GM23338 (cell line): ENCODE measurements around the gene HAGH. TPM values are rescaled to one million over a fixed set of nuclear protein-coding genes. Genes with fewer than 3 reads are reported as not detected.

Experiments used
- ATAC-seq: fragments of 200-7000 bp; cut with Tn5 transposase; 3 replicates; pipeline ENCODE4 v1.9.1; 2020
- DNase-seq: peaks from one replicate; pipeline ENCODE4 v3.0.0-alpha.2; 2015; ENCODE audit warnings: low spot score
- H2AFZ ChIP-seq: fragments of 200-600 bp; sonication (generic); 2 replicates; pipeline ENCODE4 v1.8.0; 2016; ENCODE audit warnings: antibody characterized with exemption, mild to moderate bottlenecking, moderate library complexity
- H3F3A ChIP-seq: fragments of 200-600 bp; sonication (generic); replicated peaks from 2 replicates; pipeline ENCODE4 v1.8.0; 2017; ENCODE audit warnings: antibody characterized with exemption, mixed run types, low read depth
- H3K27ac ChIP-seq: fragments of 200-600 bp; sonication (generic); 2 replicates; pipeline ENCODE4 v1.6.1; 2016; ENCODE audit warnings: low read depth
- H3K27me3 ChIP-seq: fragments of 200-600 bp; sonication (generic); 2 replicates; pipeline ENCODE4 v1.8.0; 2016; ENCODE audit warnings: mild to moderate bottlenecking, mixed run types, moderate library complexity; ENCODE audit not compliant: insufficient read depth
- H3K36me3 ChIP-seq: fragments of 200-600 bp; sonication (generic); 2 replicates; pipeline ENCODE4 v1.8.0; 2016; ENCODE audit warnings: mild to moderate bottlenecking; ENCODE audit not compliant: insufficient read depth
- H3K4me1 ChIP-seq: fragments of 200-600 bp; sonication (generic); 2 replicates; pipeline ENCODE4 v1.8.0; 2016; ENCODE audit warnings: mild to moderate bottlenecking, moderate library complexity; ENCODE audit not compliant: insufficient read depth
- H3K4me2 ChIP-seq: fragments of 200-600 bp; sonication (generic); 2 replicates; pipeline ENCODE4 v1.7.1; 2017; ENCODE audit warnings: mixed run types
- H3K4me3 ChIP-seq: fragments of 200-600 bp; sonication (generic); 2 replicates; pipeline ENCODE4 v1.6.1; 2016; ENCODE audit warnings: mixed run types
- H3K79me2 ChIP-seq: fragments of 200-600 bp; sonication (generic); replicated peaks from 2 replicates; pipeline ENCODE4 v1.8.0; 2017; ENCODE audit warnings: mild to moderate bottlenecking; ENCODE audit not compliant: insufficient read depth
- H3K9me2 ChIP-seq: fragments of 200-600 bp; sonication (generic); 2 replicates; pipeline ENCODE4 v1.8.0; 2017; ENCODE audit not compliant: insufficient read depth
- H4K20me1 ChIP-seq: fragments of 200-600 bp; sonication (generic); replicated peaks from 2 replicates; pipeline ENCODE4 v1.8.0; 2017; ENCODE audit warnings: mild to moderate bottlenecking; ENCODE audit not compliant: insufficient read depth
- H3K27ac Mint-ChIP-seq: 2 replicates; pipeline ENCODE4 v1.8.0; 2020; ENCODE audit warnings: inconsistent platforms, mild to moderate bottlenecking, moderate library complexity, mixed read lengths
- H3K27me3 Mint-ChIP-seq: 3 replicates; pipeline ENCODE4 v1.8.0; 2022; ENCODE audit warnings: low read depth, mild to moderate bottlenecking, moderate library complexity, mixed read lengths, inconsistent platforms; ENCODE audit not compliant: insufficient read depth, poor library complexity
- H3K36me3 Mint-ChIP-seq: 3 replicates; pipeline ENCODE4 v1.8.0; 2021; ENCODE audit warnings: low read depth, mild to moderate bottlenecking, inconsistent platforms, moderate library complexity, mixed read lengths
- H3K4me1 Mint-ChIP-seq: 3 replicates; pipeline ENCODE4 v1.8.0; 2020; ENCODE audit warnings: mild to moderate bottlenecking, inconsistent platforms, mixed read lengths
- H3K4me3 Mint-ChIP-seq: 3 replicates; pipeline ENCODE4 v1.8.0; 2021; ENCODE audit warnings: moderate library complexity, mild to moderate bottlenecking, inconsistent platforms, mixed read lengths
- H3K9me3 Mint-ChIP-seq: 3 replicates; pipeline ENCODE4 v1.8.0; 2020; ENCODE audit warnings: moderate library complexity, mild to moderate bottlenecking, inconsistent platforms, mixed read lengths
- CREB1 ChIP-seq: fragments of 250-450 bp; sonication (Bioruptor Pico); IDR thresholded peaks from 2 replicates; pipeline ENCODE4 v1.5.0; 2020; ENCODE audit warnings: low read depth, mild to moderate bottlenecking, moderate library complexity
- ETS1 ChIP-seq: IDR thresholded peaks from 2 replicates; pipeline ENCODE4 v1.6.1; 2016; ENCODE audit warnings: antibody characterized with exemption
- JUNB ChIP-seq: IDR thresholded peaks from one replicate; pipeline ENCODE4 v1.6.1; 2016; ENCODE audit warnings: antibody characterized with exemption; ENCODE audit not compliant: unreplicated experiment
- NANOG ChIP-seq: IDR thresholded peaks from 2 replicates; pipeline ENCODE4 v1.6.1; 2016; ENCODE audit warnings: antibody characterized with exemption, borderline replicate concordance
- POLR2AphosphoS5 ChIP-seq: IDR thresholded peaks from 2 replicates; pipeline ENCODE4 v1.6.1; 2016; ENCODE audit warnings: antibody characterized with exemption, low read depth
- STAT1 ChIP-seq: IDR thresholded peaks from one replicate; pipeline ENCODE4 v1.6.1; 2016; ENCODE audit warnings: antibody characterized with exemption; ENCODE audit not compliant: unreplicated experiment
- ZNF114 ChIP-seq: fragments of 250-450 bp; sonication (Bioruptor Pico); IDR thresholded peaks from 2 replicates; pipeline ENCODE4 v1.5.0; 2020; ENCODE audit warnings: mild to moderate bottlenecking, moderate library complexity
- ZNF331 ChIP-seq: fragments of 250-450 bp; sonication (Bioruptor Pico); IDR thresholded peaks from 2 replicates; pipeline ENCODE4 v1.5.0; 2020; ENCODE audit warnings: low read depth, mild to moderate bottlenecking, moderate library complexity
- polyA plus RNA-seq: library from polyadenylated mRNA; unstranded; fragments of >200 nt; fragmentation: Nextera tagmentation; extraction: Ambion mirVana; gene quantifications from 2 replicates; pipeline ENCODE4 v1.2.1, GENCODE V29; 2016
- total RNA-seq: library from RNA; depleted of rRNA; stranded (reverse); fragments of >200 nt; shearing (Covaris generic); gene quantifications from 2 replicates; pipeline ENCODE4 v1.2.3, GENCODE V29; 2014
- TF ChIP-seq, protein P1 (sequence below), 2 experiments: fragments of 200-600 bp in 1 of 2; sonication (generic) in 1 of 2; conservative IDR thresholded peaks; 2 replicates each; pipeline versions ENCODE4 v1.5.1 to v1.6.1; 2016 to 2017; ENCODE audit warnings: antibody characterized with exemption in 2 of 2, low read depth in 2 of 2, mild to moderate bottlenecking in 2 of 2, moderate library complexity in 1 of 2
- TF ChIP-seq, protein P2 (sequence below): fragments of 250-450 bp; sonication (Bioruptor Pico); IDR thresholded peaks from 2 replicates; pipeline ENCODE4 v1.5.0; 2020; ENCODE audit warnings: mild to moderate bottlenecking, moderate library complexity

HAGH gene
- total and polyA plus RNA-seq, 2 experiments from 2014 or later: 24.7 to 28.9 TPM

DNA sequence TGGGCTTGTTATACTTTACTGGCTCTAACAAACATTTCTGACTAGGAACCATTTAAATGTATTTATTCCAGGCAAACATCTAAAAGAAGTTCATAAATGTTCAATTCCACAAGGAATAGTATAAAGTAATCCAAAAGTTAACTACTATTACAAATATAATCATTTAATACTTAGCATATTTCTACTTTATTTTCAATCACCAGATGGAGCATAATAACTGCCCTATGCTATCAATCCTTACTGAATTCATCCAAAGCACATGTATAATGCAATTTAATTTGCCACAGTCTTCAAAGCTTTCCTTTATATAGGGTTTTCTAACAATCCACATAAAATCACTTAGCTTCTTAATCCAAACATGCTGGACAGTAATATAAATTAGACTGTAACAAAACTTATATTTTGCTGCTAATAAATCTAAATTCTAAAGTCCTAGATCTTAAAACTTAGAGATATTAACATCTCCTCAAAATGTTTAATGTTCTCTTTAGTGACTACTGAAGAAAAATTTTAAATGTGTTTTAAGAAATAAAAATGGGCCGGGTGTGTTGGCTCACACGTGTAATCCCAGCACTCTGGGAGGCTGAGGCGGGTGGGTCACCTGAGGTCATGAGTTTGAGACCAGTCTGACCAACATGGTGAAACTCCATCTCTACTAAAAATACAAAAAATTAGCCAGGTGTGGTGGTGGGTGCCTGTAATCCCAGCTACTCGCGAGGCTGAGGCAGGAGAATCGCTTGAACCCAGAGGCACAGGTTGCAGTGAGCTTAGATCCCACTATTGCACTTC lies 39.5 kb upstream of the HAGH start:
- H3K36me3 ChIP-seq: no peaks in the 10 kb centered on the region
- H4K20me1 ChIP-seq: no peaks in the 10 kb centered on the region
- H3K9me2 ChIP-seq: no peaks in the 10 kb centered on the region
- Mint-ChIP-seq H3K36me3 (no peaks in the 10 kb centered on the region), H3K27me3 (peaks cover 5% of the 10 kb centered on the region), H3K27ac (no peak overlapping the region), H3K4me1 (no peaks in the 10 kb centered on the region), H3K4me3 (no peak overlapping the region), H3K9me3 (no peaks in the 10 kb centered on the region)
- DNase-seq (no peak), ATAC-seq (no peak)
- no peaks in the 10 kb centered on the region for H3F3A ChIP-seq
- no peaks in the 10 kb centered on the region for H3K27me3 ChIP-seq
- no peak overlapping the region for H3K4me2 ChIP-seq
- no peak overlapping the region for H3K27ac ChIP-seq
- no peak for TF ChIP-seq STAT1
- TF ChIP-seq CREB1 (CRISPR knock-in tag): no peak
- TF ChIP-seq ETS1: no peak
- TF ChIP-seq POLR2AphosphoS5: no peak
- TF ChIP-seq NANOG: no peak
- no peak for TF ChIP-seq ZNF114 (CRISPR knock-in tag)
- TF ChIP-seq, protein P1, sequence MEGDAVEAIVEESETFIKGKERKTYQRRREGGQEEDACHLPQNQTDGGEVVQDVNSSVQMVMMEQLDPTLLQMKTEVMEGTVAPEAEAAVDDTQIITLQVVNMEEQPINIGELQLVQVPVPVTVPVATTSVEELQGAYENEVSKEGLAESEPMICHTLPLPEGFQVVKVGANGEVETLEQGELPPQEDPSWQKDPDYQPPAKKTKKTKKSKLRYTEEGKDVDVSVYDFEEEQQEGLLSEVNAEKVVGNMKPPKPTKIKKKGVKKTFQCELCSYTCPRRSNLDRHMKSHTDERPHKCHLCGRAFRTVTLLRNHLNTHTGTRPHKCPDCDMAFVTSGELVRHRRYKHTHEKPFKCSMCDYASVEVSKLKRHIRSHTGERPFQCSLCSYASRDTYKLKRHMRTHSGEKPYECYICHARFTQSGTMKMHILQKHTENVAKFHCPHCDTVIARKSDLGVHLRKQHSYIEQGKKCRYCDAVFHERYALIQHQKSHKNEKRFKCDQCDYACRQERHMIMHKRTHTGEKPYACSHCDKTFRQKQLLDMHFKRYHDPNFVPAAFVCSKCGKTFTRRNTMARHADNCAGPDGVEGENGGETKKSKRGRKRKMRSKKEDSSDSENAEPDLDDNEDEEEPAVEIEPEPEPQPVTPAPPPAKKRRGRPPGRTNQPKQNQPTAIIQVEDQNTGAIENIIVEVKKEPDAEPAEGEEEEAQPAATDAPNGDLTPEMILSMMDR (conservative IDR thresholded peaks at IDR 0.05; ENCODE audit: low read depth in 2 of 2): no peak
- no peak overlapping the region for H3K4me3 ChIP-seq
- no peaks in the 10 kb centered on the region for H3K79me2 ChIP-seq
- no peak overlapping the region for H2AFZ ChIP-seq
- H3K4me1 ChIP-seq: no peaks in the 10 kb centered on the region

GRCh38 chr16:1863681-1864460 lies 37.2 kb upstream of the HAGH start:
- H3K9me2 ChIP-seq: no peaks in the 10 kb centered on the region
- no peaks in the 10 kb centered on the region for H3F3A ChIP-seq
- no peaks in the 10 kb centered on the region for H3K36me3 Mint-ChIP-seq
- no peaks in the 10 kb centered on the region for H3K36me3 ChIP-seq
- H3K4me2 ChIP-seq: no peak overlapping the region
- H3K27ac ChIP-seq: no peak overlapping the region
- no peaks in the 10 kb centered on the region for H4K20me1 ChIP-seq
- no peaks in the 10 kb centered on the region for H3K4me1 Mint-ChIP-seq
- no peak overlapping the region for H3K4me3 Mint-ChIP-seq
- H3K9me3 Mint-ChIP-seq: no peaks in the 10 kb centered on the region
- H3K79me2 ChIP-seq: no peaks in the 10 kb centered on the region
- peak; percentile 49 for DNase-seq
- no peaks in the 10 kb centered on the region for H3K27me3 ChIP-seq
- no peaks in the 10 kb centered on the region for H3K4me1 ChIP-seq
- no peak overlapping the region for H2AFZ ChIP-seq
- H3K27me3 Mint-ChIP-seq: peaks cover 6% of the 10 kb centered on the region
- no peak overlapping the region for H3K27ac Mint-ChIP-seq
- ATAC-seq: peak; percentile 58; the same call in 2 of the 3 replicates
- H3K4me3 ChIP-seq: no peak overlapping the region
- TF ChIP-seq, protein P2, sequence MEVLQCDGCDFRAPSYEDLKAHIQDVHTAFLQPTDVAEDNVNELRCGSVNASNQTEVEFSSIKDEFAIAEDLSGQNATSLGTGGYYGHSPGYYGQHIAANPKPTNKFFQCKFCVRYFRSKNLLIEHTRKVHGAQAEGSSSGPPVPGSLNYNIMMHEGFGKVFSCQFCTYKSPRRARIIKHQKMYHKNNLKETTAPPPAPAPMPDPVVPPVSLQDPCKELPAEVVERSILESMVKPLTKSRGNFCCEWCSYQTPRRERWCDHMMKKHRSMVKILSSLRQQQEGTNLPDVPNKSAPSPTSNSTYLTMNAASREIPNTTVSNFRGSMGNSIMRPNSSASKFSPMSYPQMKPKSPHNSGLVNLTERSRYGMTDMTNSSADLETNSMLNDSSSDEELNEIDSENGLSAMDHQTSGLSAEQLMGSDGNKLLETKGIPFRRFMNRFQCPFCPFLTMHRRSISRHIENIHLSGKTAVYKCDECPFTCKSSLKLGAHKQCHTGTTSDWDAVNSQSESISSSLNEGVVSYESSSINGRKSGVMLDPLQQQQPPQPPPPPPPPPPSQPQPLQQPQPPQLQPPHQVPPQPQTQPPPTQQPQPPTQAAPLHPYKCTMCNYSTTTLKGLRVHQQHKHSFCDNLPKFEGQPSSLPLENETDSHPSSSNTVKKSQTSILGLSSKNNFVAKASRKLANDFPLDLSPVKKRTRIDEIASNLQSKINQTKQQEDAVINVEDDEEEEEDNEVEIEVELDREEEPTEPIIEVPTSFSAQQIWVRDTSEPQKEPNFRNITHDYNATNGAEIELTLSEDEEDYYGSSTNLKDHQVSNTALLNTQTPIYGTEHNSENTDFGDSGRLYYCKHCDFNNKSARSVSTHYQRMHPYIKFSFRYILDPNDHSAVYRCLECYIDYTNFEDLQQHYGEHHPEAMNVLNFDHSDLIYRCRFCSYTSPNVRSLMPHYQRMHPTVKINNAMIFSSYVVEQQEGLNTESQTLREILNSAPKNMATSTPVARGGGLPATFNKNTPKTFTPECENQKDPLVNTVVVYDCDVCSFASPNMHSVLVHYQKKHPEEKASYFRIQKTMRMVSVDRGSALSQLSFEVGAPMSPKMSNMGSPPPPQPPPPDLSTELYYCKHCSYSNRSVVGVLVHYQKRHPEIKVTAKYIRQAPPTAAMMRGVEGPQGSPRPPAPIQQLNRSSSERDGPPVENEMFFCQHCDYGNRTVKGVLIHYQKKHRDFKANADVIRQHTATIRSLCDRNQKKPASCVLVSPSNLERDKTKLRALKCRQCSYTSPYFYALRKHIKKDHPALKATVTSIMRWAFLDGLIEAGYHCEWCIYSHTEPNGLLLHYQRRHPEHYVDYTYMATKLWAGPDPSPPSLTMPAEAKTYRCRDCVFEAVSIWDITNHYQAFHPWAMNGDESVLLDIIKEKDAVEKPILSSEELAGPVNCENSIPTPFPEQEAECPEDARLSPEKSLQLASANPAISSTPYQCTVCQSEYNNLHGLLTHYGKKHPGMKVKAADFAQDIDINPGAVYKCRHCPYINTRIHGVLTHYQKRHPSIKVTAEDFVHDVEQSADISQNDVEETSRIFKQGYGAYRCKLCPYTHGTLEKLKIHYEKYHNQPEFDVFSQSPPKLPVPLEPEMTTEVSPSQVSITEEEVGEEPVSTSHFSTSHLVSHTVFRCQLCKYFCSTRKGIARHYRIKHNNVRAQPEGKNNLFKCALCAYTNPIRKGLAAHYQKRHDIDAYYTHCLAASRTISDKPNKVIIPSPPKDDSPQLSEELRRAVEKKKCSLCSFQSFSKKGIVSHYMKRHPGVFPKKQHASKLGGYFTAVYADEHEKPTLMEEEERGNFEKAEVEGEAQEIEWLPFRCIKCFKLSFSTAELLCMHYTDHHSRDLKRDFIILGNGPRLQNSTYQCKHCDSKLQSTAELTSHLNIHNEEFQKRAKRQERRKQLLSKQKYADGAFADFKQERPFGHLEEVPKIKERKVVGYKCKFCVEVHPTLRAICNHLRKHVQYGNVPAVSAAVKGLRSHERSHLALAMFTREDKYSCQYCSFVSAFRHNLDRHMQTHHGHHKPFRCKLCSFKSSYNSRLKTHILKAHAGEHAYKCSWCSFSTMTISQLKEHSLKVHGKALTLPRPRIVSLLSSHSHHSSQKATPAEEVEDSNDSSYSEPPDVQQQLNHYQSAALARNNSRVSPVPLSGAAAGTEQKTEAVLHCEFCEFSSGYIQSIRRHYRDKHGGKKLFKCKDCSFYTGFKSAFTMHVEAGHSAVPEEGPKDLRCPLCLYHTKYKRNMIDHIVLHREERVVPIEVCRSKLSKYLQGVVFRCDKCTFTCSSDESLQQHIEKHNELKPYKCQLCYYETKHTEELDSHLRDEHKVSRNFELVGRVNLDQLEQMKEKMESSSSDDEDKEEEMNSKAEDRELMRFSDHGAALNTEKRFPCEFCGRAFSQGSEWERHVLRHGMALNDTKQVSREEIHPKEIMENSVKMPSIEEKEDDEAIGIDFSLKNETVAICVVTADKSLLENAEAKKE (CRISPR knock-in tag): no peak
- TF ChIP-seq JUNB: no peak
- no peak for TF ChIP-seq ZNF331 (CRISPR knock-in tag)
